H9 (cell line): ENCODE data around the gene EDAR. TPM values are rescaled to one million over a fixed set of nuclear protein-coding genes. Genes with fewer than 3 reads are reported as not detected.

Experiments used
- DNase-seq: peaks from one replicate; pipeline ENCODE4 v3.0.0-alpha.2; 2017
- H2AFZ ChIP-seq: one replicate; pipeline ENCODE4 v1.6.1; 2013; ENCODE audit warnings: mild to moderate bottlenecking, low read length, control low read depth, moderate library complexity
- H2AK5ac ChIP-seq: 2 replicates; pipeline ENCODE4 v1.6.1; 2013; ENCODE audit warnings: low read length, control low read depth, mixed read lengths; ENCODE audit not compliant: insufficient read length
- H2BK120ac ChIP-seq: one replicate; pipeline ENCODE4 v1.6.1; 2013; ENCODE audit warnings: low read depth, mild to moderate bottlenecking, low read length, control low read depth, inconsistent platforms; ENCODE audit not compliant: poor library complexity, severe bottlenecking
- H2BK12ac ChIP-seq: 2 replicates; pipeline ENCODE4 v1.6.1; 2013; ENCODE audit warnings: low read length, control low read depth, mixed read lengths, low read depth; ENCODE audit not compliant: insufficient read length
- H2BK15ac ChIP-seq: 2 replicates; pipeline ENCODE4 v1.6.1; 2013; ENCODE audit warnings: low read depth, low read length, control low read depth
- H2BK20ac ChIP-seq: one replicate; pipeline ENCODE4 v1.6.1; 2013; ENCODE audit warnings: low read depth, mild to moderate bottlenecking, low read length, control low read depth, inconsistent platforms; ENCODE audit not compliant: poor library complexity, severe bottlenecking
- H2BK5ac ChIP-seq: 2 replicates; pipeline ENCODE4 v1.6.1; 2013; ENCODE audit warnings: low read length, control low read depth, mixed read lengths; ENCODE audit not compliant: insufficient read length
- H3K14ac ChIP-seq: 2 replicates; pipeline ENCODE4 v1.6.1; 2013; ENCODE audit warnings: low read length, control low read depth; ENCODE audit not compliant: insufficient read depth
- H3K18ac ChIP-seq: 2 replicates; pipeline ENCODE4 v1.6.1; 2013; ENCODE audit warnings: low read depth, mild to moderate bottlenecking, mixed read lengths, low read length, control low read depth; ENCODE audit not compliant: insufficient read length
- H3K23ac ChIP-seq: 2 replicates; pipeline ENCODE4 v1.6.1; 2013; ENCODE audit warnings: low read length, control low read depth, mixed read lengths, low read depth; ENCODE audit not compliant: insufficient read length
- H3K23me2 ChIP-seq: 2 replicates; pipeline ENCODE4 v1.6.1; 2013; ENCODE audit warnings: low read depth, mild to moderate bottlenecking, mixed read lengths, low read length, control low read depth; ENCODE audit not compliant: insufficient read length, poor library complexity, severe bottlenecking
- H3K27ac ChIP-seq: 2 replicates; pipeline ENCODE4 v1.5.1; 2013; ENCODE audit warnings: low read length, control low read depth, mixed read lengths, low read depth; ENCODE audit not compliant: insufficient read length
- H3K27me3 ChIP-seq: 2 replicates; pipeline ENCODE4 v1.6.1; 2013; ENCODE audit warnings: low read length, control low read depth, inconsistent platforms; ENCODE audit not compliant: insufficient read depth
- H3K4ac ChIP-seq: 2 replicates; pipeline ENCODE4 v1.6.1; 2013; ENCODE audit warnings: low read depth, mild to moderate bottlenecking, control low read depth, inconsistent platforms, low read length, moderate library complexity
- H3K4me1 ChIP-seq: 2 replicates; pipeline ENCODE4 v1.6.1; 2013; ENCODE audit warnings: low read length, control low read depth, inconsistent platforms; ENCODE audit not compliant: insufficient read depth
- H3K4me2 ChIP-seq: 2 replicates; pipeline ENCODE4 v1.6.1; 2013; ENCODE audit warnings: low read length, control low read depth, mixed read lengths; ENCODE audit not compliant: insufficient read length, insufficient read depth
- H3K56ac ChIP-seq: 2 replicates; pipeline ENCODE4 v1.6.1; 2013; ENCODE audit warnings: low read depth, mild to moderate bottlenecking, mixed read lengths, low read length, control low read depth; ENCODE audit not compliant: insufficient read length
- H3K79me1 ChIP-seq: 2 replicates; pipeline ENCODE4 v1.6.1; 2013; ENCODE audit warnings: low read depth, mild to moderate bottlenecking, moderate library complexity, low read length, control low read depth, inconsistent platforms; ENCODE audit not compliant: insufficient read depth, poor library complexity, severe bottlenecking
- H3K79me2 ChIP-seq: 2 replicates; pipeline ENCODE4 v1.6.1; 2013; ENCODE audit warnings: low read length, control low read depth, inconsistent platforms; ENCODE audit not compliant: insufficient read depth
- H3K9ac ChIP-seq: 2 replicates; pipeline ENCODE4 v1.6.1; 2013; ENCODE audit warnings: low read length, control low read depth, mixed read lengths; ENCODE audit not compliant: insufficient read length; ENCODE audit errors: extremely low read depth
- H3K9me3 ChIP-seq: one replicate; pipeline ENCODE4 v1.6.1; 2013; ENCODE audit warnings: low read depth, low read length, inconsistent platforms; ENCODE audit not compliant: control insufficient read depth
- H3T11ph ChIP-seq: one replicate; pipeline ENCODE4 v1.6.1; 2013; ENCODE audit warnings: mild to moderate bottlenecking, low read length, control low read depth, inconsistent platforms
- H4K20me1 ChIP-seq: one replicate; pipeline ENCODE4 v1.6.1; 2013; ENCODE audit not compliant: control insufficient read depth, insufficient read length, insufficient read depth
- H4K5ac ChIP-seq: 2 replicates; pipeline ENCODE4 v1.6.1; 2013; ENCODE audit warnings: low read depth, mild to moderate bottlenecking, mixed read lengths, low read length, control low read depth; ENCODE audit not compliant: insufficient read length
- H4K8ac ChIP-seq: replicated peaks from 2 replicates; pipeline ENCODE4 v1.6.1; 2013; ENCODE audit warnings: low read length, control low read depth, mixed read lengths, low read depth; ENCODE audit not compliant: insufficient read length
- H4K91ac ChIP-seq: 2 replicates; pipeline ENCODE4 v1.6.1; 2013; ENCODE audit warnings: low read depth, mild to moderate bottlenecking, moderate library complexity, mixed read lengths, low read length, control low read depth; ENCODE audit not compliant: insufficient read length
- H3K27ac Mint-ChIP-seq, 3 experiments: 2 replicates in 2 of 3; 3 replicates in 1 of 3; pipeline ENCODE4 v1.8.0; 2020 to 2021; ENCODE audit warnings: mixed read lengths in 3 of 3, mild to moderate bottlenecking in 1 of 3, moderate library complexity in 1 of 3
- H3K27me3 Mint-ChIP-seq: 2 replicates; pipeline ENCODE4 v1.8.0; 2021; ENCODE audit warnings: low read depth, mild to moderate bottlenecking, moderate library complexity, mixed read lengths
- H3K36me3 Mint-ChIP-seq, 3 experiments: 2 replicates in 2 of 3; 3 replicates in 1 of 3; pipeline ENCODE4 v1.8.0; 2020 to 2021; ENCODE audit warnings: low read depth in 3 of 3, mixed read lengths in 3 of 3; ENCODE audit not compliant: insufficient read depth in 1 of 3
- H3K4me1 Mint-ChIP-seq, 2 experiments: 2 replicates each; pipeline ENCODE4 v1.8.0; 2020; ENCODE audit warnings: mixed read lengths in 2 of 2
- H3K4me3 Mint-ChIP-seq, 2 experiments: 2 replicates in 1 of 2; 3 replicates in 1 of 2; pipeline ENCODE4 v1.8.0; 2020 to 2021; ENCODE audit warnings: mild to moderate bottlenecking in 2 of 2, mixed read lengths in 2 of 2, moderate library complexity in 1 of 2
- H3K9me3 Mint-ChIP-seq, 2 experiments: 2 replicates in 1 of 2; 3 replicates in 1 of 2; pipeline ENCODE4 v1.8.0; 2020; ENCODE audit warnings: mild to moderate bottlenecking in 2 of 2, mixed read lengths in 2 of 2, moderate library complexity in 1 of 2
- CTCF ChIP-seq: fragments of 200-600 bp; sonication (generic); conservative IDR thresholded peaks from 3 replicates; pipeline ENCODE4 v1.8.0; 2021; ENCODE audit warnings: antibody characterized with exemption, mild to moderate bottlenecking
- total RNA-seq: library from RNA; stranded (reverse); gene quantifications from 2 replicates; pipeline ENCODE4 v1.2.1, GENCODE V29; 2021

EDAR gene
- total RNA-seq, 1 experiment from 2014 or later, result not detected

GRCh38 chr2:108866041-108866440, 123.0 kb downstream of the EDAR start:
- no peak for DNase-seq
- Histone ChIP-seq H3K23ac (no peak overlapping the region), H2BK120ac (no peak overlapping the region), H4K91ac (no peak overlapping the region), H3K79me2 (no peaks in the 10 kb centered on the region), H3K23me2 (no peaks in the 10 kb centered on the region), H3K27ac (no peak overlapping the region), H2AFZ (no peak overlapping the region), H4K5ac (no peak overlapping the region), H3K9ac (no peak overlapping the region), H3K4me2 (no peak overlapping the region), H4K20me1 (no peaks in the 10 kb centered on the region), H3K4ac (no peak overlapping the region), H3K56ac (no peak overlapping the region), H3K18ac (no peak overlapping the region), H2BK15ac (no peak overlapping the region), H3T11ph (no peak overlapping the region), H4K8ac (no peak overlapping the region), H2AK5ac (no peak overlapping the region), H3K27me3 (no peaks in the 10 kb centered on the region), H3K4me1 (no peaks in the 10 kb centered on the region), H2BK12ac (no peak overlapping the region), H2BK5ac (no peak overlapping the region), H2BK20ac (no peak overlapping the region), H3K9me3 (no peaks in the 10 kb centered on the region), H3K14ac (no peak overlapping the region), H3K79me1 (no peaks in the 10 kb centered on the region)
- Mint-ChIP-seq H3K9me3 (peaks cover 0 to 4% of the 10 kb centered on the region in 2 experiments; a peak in 2 of 5 replicates), H3K27ac (no peak overlapping the region), H3K4me1 (no peaks in the 10 kb centered on the region), H3K4me3 (no peak overlapping the region), H3K27me3 (no peaks in the 10 kb centered on the region), H3K36me3 (peaks cover 26 to 45% (median 37%) of the 10 kb centered on the region in 3 experiments)
- no peak for TF ChIP-seq CTCF
